GM21576 (cell line): ENCODE measurements around the gene FLACC1.

Experiments
- ATAC-seq: cut with Tn5 transposase; IDR thresholded peaks from one replicate; pipeline ENCODE4 v1.9.1; 2021; ENCODE audit warnings: mild to moderate bottlenecking, moderate library complexity; ENCODE audit not compliant: unreplicated experiment

FLACC1 gene

DNA sequence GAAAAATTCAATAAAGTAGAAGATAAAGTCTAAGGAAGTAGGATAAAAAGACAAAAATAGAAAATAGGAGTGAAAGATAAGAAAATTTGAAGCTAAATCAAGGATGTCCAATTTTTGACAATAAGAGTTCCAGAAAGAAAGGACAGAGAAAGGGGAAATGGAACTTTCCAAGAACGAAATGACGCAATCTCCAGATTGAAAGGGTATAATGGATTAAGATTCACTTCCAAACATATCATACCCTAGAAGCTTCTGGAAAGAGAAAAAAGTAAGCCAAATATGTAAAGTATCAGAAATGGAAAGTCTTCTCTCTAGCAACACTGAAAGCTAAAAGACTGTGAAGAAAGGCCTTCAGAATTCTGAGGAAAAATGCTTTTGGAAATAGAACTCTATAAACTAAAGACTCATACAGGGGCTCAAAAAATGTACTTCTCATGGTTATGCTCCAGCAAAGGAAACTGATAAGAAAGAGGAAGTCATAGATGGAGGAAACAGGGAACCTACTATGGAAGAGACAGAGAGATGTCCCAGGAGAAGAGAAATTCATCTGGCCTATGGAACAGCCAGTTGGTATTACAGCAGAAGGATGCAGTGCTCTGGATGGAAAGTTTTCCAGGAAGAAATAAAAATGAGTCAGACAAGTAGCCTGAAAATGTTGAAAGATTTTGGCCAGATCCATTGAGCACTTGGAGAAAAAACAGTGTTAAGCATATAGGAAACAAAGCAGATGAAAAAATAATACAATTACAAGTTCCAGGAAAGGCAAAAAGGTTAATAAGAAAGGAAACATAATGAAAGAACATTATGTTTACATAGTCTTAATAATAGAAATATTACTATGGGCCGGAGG lies 76.7 kb downstream of the FLACC1 start:
- no peak for ATAC-seq

DNA sequence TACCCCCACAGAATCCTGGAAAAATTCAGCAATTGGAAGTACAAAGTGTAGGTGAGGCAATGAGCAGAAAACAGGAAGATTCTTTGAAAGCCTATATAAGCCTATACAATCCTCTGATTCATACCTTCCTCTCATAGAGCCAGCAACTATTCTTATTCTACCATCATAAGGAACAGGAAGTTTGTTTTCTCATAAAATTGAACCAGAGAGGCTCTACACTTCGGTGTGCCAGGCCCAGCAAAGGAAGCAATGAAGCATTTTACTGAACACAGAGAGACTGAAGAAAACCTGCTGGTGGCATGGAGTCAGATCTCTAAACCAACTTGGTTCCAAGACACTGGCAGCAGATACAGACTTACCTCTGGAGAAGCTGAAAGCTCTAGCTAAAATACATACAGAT lies 78.1 kb downstream of the FLACC1 start:
- ATAC-seq = no peak

DNA sequence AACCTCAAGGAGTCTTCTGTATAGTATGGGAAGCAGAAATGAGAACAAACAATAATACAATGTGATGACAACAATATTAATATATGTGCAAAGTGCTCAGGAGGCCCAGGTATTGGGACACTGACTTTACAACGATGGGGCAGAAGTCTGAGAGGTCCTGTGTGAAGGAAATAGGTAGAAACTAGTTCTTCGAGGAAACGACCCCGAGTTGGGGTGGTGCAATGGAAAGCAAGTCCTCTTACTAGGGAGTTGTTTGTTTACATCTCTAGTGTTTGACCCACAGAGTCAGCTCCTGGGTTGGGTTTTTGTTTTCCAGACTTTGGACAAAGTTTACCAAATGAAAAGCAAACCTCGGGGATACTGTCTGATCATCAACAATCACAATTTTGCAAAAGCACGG lies 80.6 kb downstream of the FLACC1 start:
- no peak for ATAC-seq

DNA sequence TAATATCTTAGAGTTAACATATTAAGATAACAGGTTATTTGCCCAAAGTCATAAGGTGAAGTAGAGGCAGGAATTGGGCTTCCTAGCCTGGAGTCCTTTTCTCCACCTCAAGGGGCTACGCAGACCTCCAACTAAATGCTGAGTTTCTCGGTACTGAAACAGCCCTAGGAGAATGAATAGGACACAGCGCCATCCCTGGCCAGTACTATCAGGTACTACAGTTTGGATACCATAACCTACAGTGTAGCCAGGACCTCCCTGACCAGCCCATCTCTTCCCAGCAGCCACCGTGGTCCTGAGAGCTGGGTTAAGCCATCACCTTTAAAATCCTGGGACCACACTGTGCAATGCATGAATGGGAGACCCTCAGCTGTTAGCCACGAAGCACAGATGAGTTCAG lies 81.2 kb downstream of the FLACC1 start:
- no peak for ATAC-seq

DNA sequence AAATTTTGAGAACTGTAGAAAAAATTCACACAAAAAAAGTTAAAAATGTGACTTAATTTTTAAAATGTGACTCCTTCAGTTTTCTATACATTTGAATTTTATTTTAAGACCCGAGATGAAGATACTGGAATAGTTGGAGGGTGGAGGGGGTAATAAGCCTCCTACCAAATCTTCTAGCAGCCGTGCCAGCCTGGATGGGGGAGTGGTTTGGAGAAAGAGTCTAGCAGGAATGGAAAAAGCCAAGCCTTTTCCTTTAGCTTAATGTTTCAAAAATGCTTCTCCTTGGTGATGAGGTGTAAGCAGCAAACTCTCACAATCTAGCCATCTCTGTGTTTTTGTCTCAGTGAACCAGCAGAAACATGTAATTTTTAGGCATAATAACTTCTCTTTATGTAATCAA lies 82.1 kb downstream of the FLACC1 start:
- no peak for ATAC-seq

DNA sequence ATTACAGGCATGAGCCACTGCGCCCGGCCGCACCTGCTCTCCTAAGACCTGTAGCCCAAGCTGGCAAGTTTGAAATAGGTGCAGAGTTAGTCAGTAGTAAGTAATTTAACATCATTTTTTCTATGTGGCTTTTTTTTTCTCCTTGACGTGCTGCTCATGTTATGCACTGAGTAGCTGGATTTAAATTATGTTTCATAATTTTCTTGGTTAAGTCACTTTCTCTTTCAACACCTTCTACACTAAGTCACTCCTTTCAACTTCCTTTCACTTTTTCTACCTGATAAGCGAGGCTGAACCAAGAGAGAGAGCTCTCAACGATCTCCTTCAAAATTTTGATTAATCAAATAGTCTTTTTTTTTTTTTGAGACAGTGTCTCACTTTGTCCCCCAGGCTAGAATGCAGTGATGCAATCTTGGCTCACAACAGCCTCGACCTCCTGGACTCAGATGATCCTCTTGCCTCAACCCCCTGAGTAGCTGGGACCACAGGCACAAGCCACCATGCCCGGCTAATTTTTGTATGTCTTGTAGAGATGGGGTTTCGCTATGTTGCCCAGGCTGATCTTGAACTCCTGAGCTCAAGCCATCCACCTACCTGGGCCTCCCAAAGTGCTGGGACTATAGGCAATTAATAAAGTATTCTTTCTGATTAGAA lies 83.7 kb downstream of the FLACC1 start:
- no peak for ATAC-seq

DNA sequence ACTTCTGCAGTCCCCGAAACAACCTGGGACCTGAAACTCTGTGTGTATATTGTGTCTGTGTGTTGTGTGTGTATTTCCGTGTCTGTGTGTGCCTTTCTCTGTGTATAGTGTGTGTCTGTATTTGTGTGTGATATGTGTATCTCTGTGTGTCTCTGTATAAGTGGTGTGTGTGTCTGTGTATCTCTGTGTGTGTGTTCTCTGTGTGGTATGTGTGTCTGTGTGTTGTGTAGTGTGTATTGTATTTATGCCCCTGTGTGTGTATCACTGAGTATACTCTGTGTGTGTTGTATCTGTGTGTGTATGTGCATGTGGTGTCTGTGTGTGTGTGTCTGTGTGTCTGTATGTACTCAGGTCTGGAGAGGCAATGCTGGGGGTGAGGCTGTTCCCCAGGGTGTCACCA lies 85.2 kb downstream of the FLACC1 start:
- ATAC-seq = no peak

DNA sequence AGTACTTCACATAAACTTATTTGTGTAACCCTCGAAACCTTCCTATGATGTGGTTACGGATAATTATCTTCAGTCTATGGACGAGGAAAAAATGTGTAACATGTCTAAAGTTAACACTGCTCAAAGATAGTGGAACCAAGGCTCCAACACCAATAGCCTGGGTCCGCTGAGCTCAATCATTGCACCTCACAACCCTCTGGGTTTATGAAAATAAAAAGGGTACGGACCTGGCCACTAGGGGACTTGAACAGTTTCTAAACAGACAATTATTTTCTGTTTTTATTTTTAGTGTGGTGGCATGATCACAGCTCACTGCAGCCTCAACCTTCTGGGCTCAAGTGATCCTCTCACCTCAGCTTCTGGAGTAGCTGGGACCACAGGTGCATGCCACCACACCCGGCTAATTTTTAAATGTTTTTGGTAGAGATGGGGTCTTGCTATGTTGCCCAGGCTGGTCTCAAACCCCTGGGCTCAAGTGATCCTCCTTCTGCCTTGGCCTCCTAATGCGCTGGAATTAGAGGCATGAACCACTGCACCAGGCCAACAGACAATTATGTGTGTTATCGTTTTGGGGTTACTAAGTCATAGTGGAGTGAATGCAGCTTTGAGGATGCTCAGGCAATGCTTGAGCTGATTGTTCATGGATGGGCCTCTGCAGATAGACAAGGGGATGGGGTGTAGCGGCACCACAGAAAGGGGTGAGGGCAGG lies 86.7 kb downstream of the FLACC1 start:
- ATAC-seq = no peak

DNA sequence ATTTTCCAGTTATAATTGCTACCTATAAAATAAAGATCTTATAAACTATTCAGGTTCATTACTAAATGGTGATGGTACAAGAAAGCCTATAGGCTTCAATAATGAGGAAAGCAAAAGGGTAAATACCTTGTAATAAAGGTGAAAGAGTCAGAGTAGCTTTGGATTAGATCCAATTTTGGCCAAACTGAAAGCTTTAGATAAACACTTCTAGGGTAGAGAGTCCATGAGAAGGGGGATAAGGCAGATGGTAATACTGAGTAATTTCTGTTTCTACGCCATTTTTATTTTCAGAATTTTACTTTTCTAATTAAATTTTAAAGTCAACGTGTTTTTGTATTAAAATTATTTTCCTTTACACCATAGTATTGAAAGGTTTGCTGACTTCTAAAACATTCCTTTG lies 87.4 kb downstream of the FLACC1 start:
- no peak for ATAC-seq

DNA sequence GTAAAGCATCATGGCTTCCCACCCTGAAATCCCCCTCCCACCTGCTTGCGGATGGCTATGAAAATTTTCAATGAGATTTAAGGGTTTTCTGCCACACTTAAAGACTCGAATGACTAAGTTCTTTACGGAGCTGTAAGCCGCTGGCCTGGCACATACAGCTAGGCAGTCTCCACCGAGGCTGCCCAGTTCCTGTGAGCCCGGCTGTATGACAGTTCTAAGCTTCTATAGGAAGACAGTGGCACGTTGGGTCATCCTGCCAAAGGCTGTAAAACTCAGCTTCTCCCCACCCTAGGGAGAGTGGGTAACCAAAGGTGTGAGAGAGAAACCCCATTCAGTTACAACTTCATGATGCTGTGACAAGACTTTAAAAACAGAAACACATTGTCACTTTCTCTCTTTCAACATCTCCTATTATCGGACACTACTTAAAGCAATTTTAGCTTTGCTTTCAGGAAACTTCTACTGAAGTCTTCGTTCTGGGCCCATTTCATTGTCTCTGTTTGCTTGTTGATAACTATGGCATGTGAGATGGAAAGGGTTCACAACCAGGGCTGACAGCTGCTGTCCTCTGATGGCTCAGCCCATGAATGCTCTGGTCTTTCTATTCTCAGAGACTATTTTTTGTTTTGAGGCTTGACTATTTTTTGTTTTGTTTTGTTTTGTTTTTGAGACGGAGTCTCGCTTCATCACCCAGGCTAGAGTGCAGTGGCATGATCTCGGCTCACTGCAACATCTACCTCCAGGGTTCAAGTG lies 89.7 kb downstream of the FLACC1 start:
- ATAC-seq = no peak

DNA sequence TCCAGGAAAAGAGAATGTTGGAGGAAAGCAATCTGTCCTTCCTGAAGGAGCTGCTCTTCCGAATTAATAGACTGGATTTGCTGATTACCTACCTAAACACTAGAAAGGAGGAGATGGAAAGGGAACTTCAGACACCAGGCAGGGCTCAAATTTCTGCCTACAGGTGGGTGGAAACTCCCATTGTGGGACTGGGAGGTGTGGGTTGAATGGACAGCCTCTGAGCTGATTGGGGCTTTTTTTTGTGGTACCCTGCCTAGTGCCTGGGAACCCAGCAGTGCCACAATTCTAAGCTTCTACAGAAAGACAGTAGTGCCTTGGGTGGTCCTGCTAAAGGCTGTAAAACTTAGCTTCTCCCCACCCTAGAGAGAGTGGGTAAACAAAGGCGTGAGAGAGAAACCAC lies 90.5 kb downstream of the FLACC1 start:
- ATAC-seq = no peak

DNA sequence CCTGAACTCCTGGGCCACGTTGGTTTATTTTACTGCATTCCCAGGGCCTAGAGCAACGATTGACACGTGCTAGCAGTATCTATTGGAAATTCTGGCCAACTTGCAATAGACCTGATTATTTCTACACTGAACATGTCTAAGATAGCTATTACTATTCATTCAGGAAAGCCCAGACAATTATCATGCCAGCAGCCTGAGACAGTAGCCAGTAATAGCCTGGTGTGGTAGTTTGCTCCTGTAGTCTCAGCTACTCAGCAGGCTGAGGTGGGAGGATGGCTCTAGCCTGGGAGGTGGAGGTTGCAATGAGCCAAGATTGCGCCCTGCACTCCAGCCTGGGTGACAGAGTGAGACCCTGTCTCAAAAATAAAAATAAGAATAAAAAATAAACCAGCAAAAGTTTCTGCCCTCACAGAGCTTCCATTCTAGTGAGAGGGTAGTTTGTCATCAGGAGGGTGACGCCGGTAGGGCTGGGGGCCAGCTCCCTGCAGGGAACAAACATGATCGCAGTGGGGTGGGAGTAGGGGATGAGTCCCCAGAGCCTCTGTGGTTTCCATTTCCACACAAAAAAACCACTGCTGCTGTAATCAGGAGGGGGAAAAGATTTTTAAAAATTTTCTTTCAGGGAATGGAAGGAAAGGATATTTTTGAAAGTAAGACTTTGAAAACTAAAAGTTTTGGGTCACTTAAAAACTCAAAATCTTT lies 92.5 kb downstream of the FLACC1 start:
- no peak for ATAC-seq

DNA sequence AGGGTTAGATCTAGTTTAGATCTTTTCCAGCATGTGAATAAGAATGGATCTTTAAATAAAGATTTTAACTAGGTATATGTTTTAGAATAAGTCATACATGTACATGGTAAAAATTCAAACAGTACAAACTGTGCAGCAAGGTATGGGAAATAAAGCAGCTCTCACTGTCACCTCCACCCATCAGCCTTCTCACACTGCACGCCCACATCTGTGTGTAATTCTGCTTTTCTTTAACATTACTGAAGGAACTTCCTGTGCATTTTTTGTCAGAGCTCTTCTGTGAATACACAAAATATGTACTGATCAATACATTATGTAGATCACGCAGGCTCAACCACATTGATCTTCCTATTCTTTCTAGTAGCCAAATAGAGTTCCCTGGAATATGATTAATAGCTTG lies 93.4 kb downstream of the FLACC1 start:
- no peak for ATAC-seq

DNA sequence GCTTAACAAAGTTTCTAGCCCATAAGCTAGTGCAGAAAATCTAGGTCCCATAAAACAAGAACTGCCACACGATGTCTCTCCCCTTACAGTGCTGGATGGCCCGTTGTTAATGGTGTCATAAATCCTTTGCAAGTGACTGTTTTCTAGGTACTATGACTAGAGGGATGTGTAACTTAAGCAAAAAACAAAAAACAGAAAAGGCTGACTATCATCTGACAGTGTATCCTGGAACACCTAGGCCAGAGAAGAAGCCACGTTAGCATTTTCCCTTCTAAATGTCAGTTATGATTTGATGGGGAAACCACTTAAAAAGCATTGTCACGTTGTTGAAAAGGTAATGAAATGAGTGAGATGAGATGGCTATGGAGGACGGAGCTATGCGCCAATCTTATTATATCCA lies 94.4 kb downstream of the FLACC1 start:
- ATAC-seq = no peak

DNA sequence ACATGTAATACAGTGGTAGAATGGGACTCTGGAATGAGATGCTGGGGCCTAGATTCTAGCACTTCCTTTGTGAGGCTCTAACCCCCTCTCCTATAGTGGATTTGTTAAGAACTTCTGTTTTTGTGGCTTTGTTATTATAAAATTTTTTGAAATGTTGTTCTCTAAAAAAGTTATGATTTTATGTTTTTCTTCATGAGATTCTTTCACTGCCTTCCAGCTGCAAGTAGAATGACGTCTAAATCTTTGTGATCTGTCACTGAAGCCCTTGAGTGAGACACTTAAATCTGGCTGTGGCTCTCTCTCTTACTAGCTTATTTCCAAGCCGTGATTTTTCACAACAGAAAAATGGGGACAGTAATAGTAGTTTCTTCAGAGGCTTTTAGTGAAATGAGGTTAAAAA lies 95.2 kb downstream of the FLACC1 start:
- ATAC-seq = no peak

DNA sequence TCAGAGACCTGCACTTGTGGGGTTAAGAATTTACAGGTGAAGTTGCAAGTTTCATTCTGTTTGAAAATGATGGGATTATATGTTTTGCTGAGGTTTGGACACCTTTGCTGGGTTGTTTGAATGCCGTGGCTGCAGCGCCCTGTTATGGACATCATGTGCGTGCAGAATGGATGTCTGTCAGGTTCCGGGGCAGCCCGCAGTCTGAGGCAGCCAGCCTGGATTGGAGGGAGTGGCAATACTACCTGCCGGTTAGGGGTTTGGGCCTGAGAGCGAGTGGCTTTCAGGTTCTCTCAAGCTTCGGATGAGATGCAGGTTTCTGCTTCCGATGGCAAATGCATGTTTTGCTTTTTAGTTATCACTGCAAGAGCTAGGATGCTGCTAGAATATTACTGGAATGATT lies 95.7 kb downstream of the FLACC1 start:
- ATAC-seq = no peak

DNA sequence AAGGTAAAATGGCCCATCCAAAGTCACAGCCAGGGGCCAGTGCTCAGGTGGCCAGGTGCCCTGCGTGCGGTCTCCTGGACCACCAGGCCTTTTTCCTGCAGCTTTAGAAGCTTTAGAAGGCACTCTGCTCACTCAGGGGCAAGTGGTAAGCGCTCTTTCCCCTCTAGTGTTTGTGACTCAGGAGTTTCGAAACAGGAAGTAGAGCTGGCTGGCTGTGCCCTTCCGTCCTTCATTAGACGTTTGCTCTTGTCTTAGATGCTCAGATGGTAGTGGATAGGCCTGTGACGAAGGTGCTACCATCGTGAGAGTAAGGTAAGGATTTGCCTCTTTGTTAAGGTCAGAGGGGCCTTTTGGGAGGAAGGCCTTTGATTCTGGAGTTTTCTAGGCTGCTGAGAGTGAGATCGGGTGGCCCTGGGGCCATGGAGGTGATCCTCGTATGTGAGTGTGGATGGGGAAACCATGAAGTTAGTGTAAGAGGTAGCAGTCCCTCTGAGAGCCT lies 96.8 kb downstream of the FLACC1 start, which contains the start of gene CASP8:
Gene CASP8, plus strand, starts transcription at position 235 of the 499 bp plus-strand sequence. CDS start 5,951 bp downstream, outside the sequence.
- no peak for ATAC-seq

DNA sequence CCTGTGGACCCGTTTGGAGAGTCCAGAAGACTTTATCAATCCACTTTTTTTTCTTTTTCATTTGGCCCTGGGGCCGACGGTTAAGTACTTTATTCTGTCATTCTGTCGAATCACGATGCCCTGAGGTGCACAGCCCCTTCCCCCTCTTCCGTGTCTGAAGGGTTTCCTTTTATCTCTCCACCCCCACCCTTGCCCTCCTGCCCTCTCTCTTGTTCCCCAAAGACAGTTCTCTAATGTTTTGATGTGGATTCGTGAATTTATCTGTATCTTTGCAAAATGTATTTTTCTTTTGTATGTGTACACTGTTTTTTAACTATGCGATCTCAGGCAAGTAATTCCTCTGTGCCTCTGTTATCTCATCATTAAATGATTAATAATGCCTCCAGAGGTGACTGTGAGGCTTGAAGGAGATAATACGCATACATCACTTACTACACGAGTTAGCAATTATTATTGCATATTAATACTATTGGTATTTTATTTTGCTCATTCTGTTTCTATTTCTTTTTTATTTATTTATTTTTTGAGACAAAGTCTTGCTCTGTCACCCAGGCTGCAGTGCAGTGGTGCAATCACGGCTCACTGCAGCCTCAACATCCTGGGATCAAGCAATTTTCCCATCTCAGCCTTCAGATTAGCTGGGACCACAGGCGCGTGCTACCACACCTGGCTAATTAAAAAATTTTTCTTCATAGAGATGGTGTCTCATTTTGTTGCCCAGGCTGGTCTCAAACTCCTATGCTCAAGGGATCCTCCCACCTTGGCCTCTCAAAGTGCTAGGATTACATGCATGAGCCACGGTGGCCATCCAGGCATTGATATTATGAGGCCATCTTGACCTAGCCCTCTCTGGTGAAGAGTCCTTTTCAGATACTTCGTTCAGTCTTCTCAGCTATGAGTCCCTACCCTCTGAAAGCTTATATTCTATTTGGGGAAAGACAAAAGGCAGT lies 98.2 kb downstream of the FLACC1 start:
- ATAC-seq = no peak
